Fibroblast of peridontal ligament (primary cell): Measurements from ENCODE around the gene PIAS2.
A peak's percentile ranks its signal among the peaks of the same experiment; 100 is the strongest.

Experiments
- DNase-seq: peaks from one replicate; pipeline ENCODE4 v3.0.0-alpha.2; 2010; ENCODE audit errors: extremely low read depth

PIAS2 gene

GRCh38 chr18:46761059-46761769 is 156.1 kb downstream of the PIAS2 start:
- DNase-seq = no peak

- no peak for DNase-seq
Measured at GRCh38 chr18:46759890-46760289, 157.4 kb downstream of the PIAS2 start.

GRCh38 chr18:46756559-46757201 is 160.6 kb downstream of the PIAS2 start, which contains the start of gene ST8SIA5:
Gene ST8SIA5, minus strand, starts transcription at chr18:46757053. Its CDS starts 545 bp downstream, at chr18:46756508.
- no peak for DNase-seq

- no peak for DNase-seq
Measured at GRCh38 chr18:46756025-46756558, 161.2 kb downstream of the PIAS2 start.

GRCh38 chr18:46755315-46756024 is 161.8 kb downstream of the PIAS2 start:
- peak; percentile 1 for DNase-seq

DNA sequence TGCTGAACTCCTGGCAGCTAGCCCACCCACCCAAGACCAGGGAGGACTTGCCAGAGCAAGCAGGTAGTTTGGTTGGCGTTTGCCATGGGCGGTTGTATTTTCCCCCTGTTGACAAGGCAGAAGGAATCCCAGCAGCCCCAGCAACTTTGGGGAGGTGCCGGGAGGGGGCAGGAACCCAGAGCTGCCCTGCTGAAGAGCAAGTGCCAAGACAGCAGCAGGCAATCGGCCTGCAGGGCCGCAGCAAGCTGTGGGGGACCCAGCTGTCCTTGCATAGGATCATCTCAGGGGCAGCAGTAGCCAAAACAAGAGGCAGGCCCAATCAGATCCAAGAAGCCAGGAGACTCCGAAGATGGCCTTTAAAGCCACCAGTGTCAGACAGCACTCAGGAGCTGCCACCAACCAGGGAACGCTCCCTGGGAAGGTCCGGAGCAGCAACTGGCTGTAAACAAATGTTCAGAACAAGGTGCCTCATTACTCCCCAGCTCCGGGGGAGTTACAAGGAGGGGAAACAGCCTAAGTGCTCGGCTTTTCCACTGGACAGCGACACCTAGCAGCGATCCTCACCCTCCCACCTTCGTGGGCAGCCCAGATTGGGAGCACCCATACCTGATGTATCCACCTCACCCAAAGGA is 162.5 kb downstream of the PIAS2 start:
- DNase-seq = no peak

DNA sequence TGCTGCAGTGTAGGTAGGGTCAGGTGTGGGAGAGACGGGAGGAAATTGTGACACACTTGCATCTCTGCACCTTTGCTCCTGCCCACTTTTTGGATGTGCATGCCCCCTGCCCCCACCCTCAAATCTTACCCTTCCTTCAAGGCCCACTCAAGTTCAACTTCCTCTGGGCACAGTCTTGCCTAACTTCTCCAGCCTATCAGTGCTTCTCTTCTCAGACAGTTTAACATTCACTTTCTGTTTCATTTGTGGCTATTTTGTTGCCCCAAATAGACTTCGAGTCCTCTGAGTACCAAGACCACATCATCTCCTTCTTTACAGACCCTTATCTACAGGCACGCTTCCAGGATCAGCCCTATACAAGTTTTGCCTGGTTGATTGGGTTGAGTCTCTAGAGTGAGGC is 163.1 kb downstream of the PIAS2 start:
- DNase-seq = no peak
